Measurements from ENCODE around the gene FDCSP. TPM values are rescaled to one million over a fixed set of nuclear protein-coding genes. Genes with fewer than 3 reads are reported as not detected.

FDCSP gene
- polyA plus RNA-seq, 1 of the 3 experiments (the other 2 are of a cell fraction): not detected

- Histone ChIP-seq H3K79me2 (ENCODE audit: insufficient read depth) (no peaks in the 10 kb centered on the region), H4K20me1 (ENCODE audit: insufficient read depth) (no peaks in the 10 kb centered on the region), H3K27me3 (ENCODE audit: insufficient read depth) (no peaks in the 10 kb centered on the region; the same call in 1 of the 2 replicates), H3K4me3 (ENCODE audit: low read depth in 2 of 2, low read length in 1 of 2) (no peak overlapping the region), H3K4me1 (ENCODE audit: control insufficient read depth in 1 of 2, insufficient read depth in 2 of 2, low read depth in 1 of 2, low read length in 1 of 2) (no peaks in the 10 kb centered on the region), H3K9me2 (no peaks in the 10 kb centered on the region), H3K27ac (ENCODE audit: low read depth in 2 of 2, low read length in 1 of 2) (no peak overlapping the region), H3K4me2 (no peak overlapping the region), H2AFZ (ENCODE audit: low read depth) (no peak overlapping the region), H3K36me3 (replicated peaks in 1 of 2; ENCODE audit: control insufficient read depth in 1 of 2, insufficient read depth in 2 of 2, low read length in 1 of 2) (no peaks in the 10 kb centered on the region), H3K9ac (no peak overlapping the region), H3F3A (replicated peaks; ENCODE audit: insufficient read depth) (no peaks in the 10 kb centered on the region), H3K9me3 (no peaks in the 10 kb centered on the region)
- 0% methylated on average over 1 of the region's 1 CpG for WGBS (ENCODE audit: low lambda C conversion rate)
- DNase-seq: no peak
- POLR2A ChIA-PET: no interaction called here
- CTCF ChIA-PET: interaction anchor here (1.0 kb wide), 1 partner anchor 25 kb away, joined by 3 read pairs; no protein-coding TSS in a partner anchor
- TF ChIP-seq TAF1 (IDR thresholded peaks at IDR 0.05; ENCODE audit: borderline replicate concordance, low read depth, low read length): no peak
- TF ChIP-seq RFX5 (IDR thresholded peaks at IDR 0.05; ENCODE audit: low read length): no peak
- no peak for TF ChIP-seq GABPA (IDR thresholded peaks at IDR 0.05; ENCODE audit: low read depth)
- no peak for TF ChIP-seq FOXJ3 (CRISPR knock-in tag; IDR thresholded peaks at IDR 0.05)
- no peak for TF ChIP-seq RCOR1 (IDR thresholded peaks at IDR 0.05; ENCODE audit: low read length)
- TF ChIP-seq CHD2 (IDR thresholded peaks at IDR 0.05; ENCODE audit: low read length, partially characterized antibody): no peak
- no peak for TF ChIP-seq YY1 (IDR thresholded peaks at IDR 0.05; ENCODE audit: low read depth)
- no peak for TF ChIP-seq CTCF (IDR thresholded peaks at IDR 0.05)
- TF ChIP-seq RAD21 (IDR thresholded peaks at IDR 0.05; ENCODE audit: low read length): no peak
- TF ChIP-seq, protein P1, sequence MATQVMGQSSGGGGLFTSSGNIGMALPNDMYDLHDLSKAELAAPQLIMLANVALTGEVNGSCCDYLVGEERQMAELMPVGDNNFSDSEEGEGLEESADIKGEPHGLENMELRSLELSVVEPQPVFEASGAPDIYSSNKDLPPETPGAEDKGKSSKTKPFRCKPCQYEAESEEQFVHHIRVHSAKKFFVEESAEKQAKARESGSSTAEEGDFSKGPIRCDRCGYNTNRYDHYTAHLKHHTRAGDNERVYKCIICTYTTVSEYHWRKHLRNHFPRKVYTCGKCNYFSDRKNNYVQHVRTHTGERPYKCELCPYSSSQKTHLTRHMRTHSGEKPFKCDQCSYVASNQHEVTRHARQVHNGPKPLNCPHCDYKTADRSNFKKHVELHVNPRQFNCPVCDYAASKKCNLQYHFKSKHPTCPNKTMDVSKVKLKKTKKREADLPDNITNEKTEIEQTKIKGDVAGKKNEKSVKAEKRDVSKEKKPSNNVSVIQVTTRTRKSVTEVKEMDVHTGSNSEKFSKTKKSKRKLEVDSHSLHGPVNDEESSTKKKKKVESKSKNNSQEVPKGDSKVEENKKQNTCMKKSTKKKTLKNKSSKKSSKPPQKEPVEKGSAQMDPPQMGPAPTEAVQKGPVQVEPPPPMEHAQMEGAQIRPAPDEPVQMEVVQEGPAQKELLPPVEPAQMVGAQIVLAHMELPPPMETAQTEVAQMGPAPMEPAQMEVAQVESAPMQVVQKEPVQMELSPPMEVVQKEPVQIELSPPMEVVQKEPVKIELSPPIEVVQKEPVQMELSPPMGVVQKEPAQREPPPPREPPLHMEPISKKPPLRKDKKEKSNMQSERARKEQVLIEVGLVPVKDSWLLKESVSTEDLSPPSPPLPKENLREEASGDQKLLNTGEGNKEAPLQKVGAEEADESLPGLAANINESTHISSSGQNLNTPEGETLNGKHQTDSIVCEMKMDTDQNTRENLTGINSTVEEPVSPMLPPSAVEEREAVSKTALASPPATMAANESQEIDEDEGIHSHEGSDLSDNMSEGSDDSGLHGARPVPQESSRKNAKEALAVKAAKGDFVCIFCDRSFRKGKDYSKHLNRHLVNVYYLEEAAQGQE (IDR thresholded peaks at IDR 0.05; ENCODE audit: low read depth, low read length): no peak
- TF ChIP-seq TCF12 (IDR thresholded peaks at IDR 0.05): no peak
- no peak for TF ChIP-seq IRF3 (IDR thresholded peaks at IDR 0.05; ENCODE audit: low read depth, low read length)
- TF ChIP-seq RXRA (IDR thresholded peaks at IDR 0.05; ENCODE audit: borderline replicate concordance, low read depth): no peak
- TF ChIP-seq, protein P2, sequence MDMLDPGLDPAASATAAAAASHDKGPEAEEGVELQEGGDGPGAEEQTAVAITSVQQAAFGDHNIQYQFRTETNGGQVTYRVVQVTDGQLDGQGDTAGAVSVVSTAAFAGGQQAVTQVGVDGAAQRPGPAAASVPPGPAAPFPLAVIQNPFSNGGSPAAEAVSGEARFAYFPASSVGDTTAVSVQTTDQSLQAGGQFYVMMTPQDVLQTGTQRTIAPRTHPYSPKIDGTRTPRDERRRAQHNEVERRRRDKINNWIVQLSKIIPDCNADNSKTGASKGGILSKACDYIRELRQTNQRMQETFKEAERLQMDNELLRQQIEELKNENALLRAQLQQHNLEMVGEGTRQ (IDR thresholded peaks at IDR 0.05; ENCODE audit: borderline replicate concordance, low read depth, low read length): no peak
- no peak for TF ChIP-seq FOSL2 (IDR thresholded peaks at IDR 0.05; ENCODE audit: borderline replicate concordance, low read depth)
- TF ChIP-seq, protein P3, sequence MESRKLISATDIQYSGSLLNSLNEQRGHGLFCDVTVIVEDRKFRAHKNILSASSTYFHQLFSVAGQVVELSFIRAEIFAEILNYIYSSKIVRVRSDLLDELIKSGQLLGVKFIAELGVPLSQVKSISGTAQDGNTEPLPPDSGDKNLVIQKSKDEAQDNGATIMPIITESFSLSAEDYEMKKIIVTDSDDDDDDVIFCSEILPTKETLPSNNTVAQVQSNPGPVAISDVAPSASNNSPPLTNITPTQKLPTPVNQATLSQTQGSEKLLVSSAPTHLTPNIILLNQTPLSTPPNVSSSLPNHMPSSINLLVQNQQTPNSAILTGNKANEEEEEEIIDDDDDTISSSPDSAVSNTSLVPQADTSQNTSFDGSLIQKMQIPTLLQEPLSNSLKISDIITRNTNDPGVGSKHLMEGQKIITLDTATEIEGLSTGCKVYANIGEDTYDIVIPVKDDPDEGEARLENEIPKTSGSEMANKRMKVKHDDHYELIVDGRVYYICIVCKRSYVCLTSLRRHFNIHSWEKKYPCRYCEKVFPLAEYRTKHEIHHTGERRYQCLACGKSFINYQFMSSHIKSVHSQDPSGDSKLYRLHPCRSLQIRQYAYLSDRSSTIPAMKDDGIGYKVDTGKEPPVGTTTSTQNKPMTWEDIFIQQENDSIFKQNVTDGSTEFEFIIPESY (IDR thresholded peaks at IDR 0.05; ENCODE audit: borderline replicate concordance, low read depth): no peak
- no peak for TF ChIP-seq POLR2AphosphoS5 (IDR thresholded peaks at IDR 0.05; ENCODE audit: low read depth, low read length)
- no peak for TF ChIP-seq JUND (IDR thresholded peaks at IDR 0.05)
- no peak for TF ChIP-seq MEF2A (IDR thresholded peaks at IDR 0.05; ENCODE audit: borderline replicate concordance, low read depth)
- TF ChIP-seq USF1 (IDR thresholded peaks at IDR 0.05; ENCODE audit: borderline replicate concordance, low read depth): no peak
These were observed 44.1 kb upstream of the FDCSP start for GRCh38 chr4:70181864-70182263.

Measured in SK-N-SH (cell line).